Adrenal gland (tissue), 5 donors: ENCODE measurements around the gene PABPN1.

ENCODE experiments used
- CTCF ChIP-seq, 6 experiments: fragments of 450-650 bp in 4 of 6; fragments of 200-600 bp in 2 of 6; sonication (generic) in 1 of 6; IDR thresholded peaks; 1 replicate in 5 of 6; 2 replicates in 1 of 6; pipeline versions ENCODE4 v1.5.1 to v1.8.0; 2016 to 2021; ENCODE audit warnings: antibody characterized with exemption in 6 of 6, mild to moderate bottlenecking in 2 of 6, moderate library complexity in 1 of 6
- POLR2A ChIP-seq, 2 donors: fragments of 450-650 bp; IDR thresholded peaks; one replicate each; pipeline ENCODE4 v1.6.1; 2017; ENCODE audit warnings: antibody characterized with exemption in 2 of 2, mild to moderate bottlenecking in 2 of 2, moderate library complexity in 1 of 2
- donor health status: DM: no; HTN: no; CAD: no.

- no peak for TF ChIP-seq CTCF (IDR thresholded peaks at IDR 0.05)
- no peak for TF ChIP-seq POLR2A (IDR thresholded peaks at IDR 0.05)
Observed at GRCh38 chr14:23281247-23281646, 40.0 kb upstream of the PABPN1 start.
